H1 (cell line): Measurements from ENCODE around the gene MROH7. TPM values are rescaled to one million over a fixed set of nuclear protein-coding genes. Genes with fewer than 3 reads are reported as not detected.

Experiments used
- CTCF ChIA-PET: fragments of 300-600 bp; sonication (Branson Sonifier 250); formaldehyde crosslinking; loops from one replicate; lab custom pipeline; 2021; ENCODE audit not compliant: partially characterized antibody; lab: Charles Lee
- POLR2A ChIA-PET: fragments of 300-600 bp; sonication (Branson Sonifier 250); formaldehyde crosslinking; loops from one replicate; lab custom pipeline; 2021; ENCODE audit warnings: inconsistent platforms; ENCODE audit not compliant: partially characterized antibody; lab: Charles Lee
- DNase-seq, 2 experiments: peaks; one replicate each; pipeline versions ENCODE4 v3.0.0 to v3.0.0-alpha.2; 2010 to 2022; ENCODE audit warnings: low spot score in 2 of 2, low read depth in 1 of 2, mixed read lengths in 1 of 2
- FAIRE-seq: peaks from 2 replicates; lab custom pipeline; 2011; peaks lifted over from hg19 to GRCh38; lab: Jason Lieb, UNC
- H2AFZ ChIP-seq: 2 replicates; pipeline ENCODE4 v1.8.1; 2012; ENCODE audit warnings: low read length, inconsistent platforms
- H2AK5ac ChIP-seq: 2 replicates; pipeline ENCODE4 v1.6.1; 2013; ENCODE audit warnings: low read depth, low read length
- H2BK120ac ChIP-seq: replicated peaks from 2 replicates; pipeline ENCODE3; 2013; ENCODE audit warnings: low read depth, low read length, inconsistent platforms
- H2BK12ac ChIP-seq: 2 replicates; pipeline ENCODE4 v1.6.1; 2013; ENCODE audit warnings: low read depth, low read length
- H2BK15ac ChIP-seq: 2 replicates; pipeline ENCODE4 v1.6.1; 2013; ENCODE audit warnings: low read length
- H2BK20ac ChIP-seq: 2 replicates; pipeline ENCODE4 v1.6.1; 2013; ENCODE audit warnings: low read length
- H2BK5ac ChIP-seq: 2 replicates; pipeline ENCODE4 v1.6.1; 2013; ENCODE audit warnings: low read depth, low read length
- H3K14ac ChIP-seq: 2 replicates; pipeline ENCODE4 v1.6.1; 2013; ENCODE audit warnings: inconsistent platforms; ENCODE audit not compliant: insufficient read length
- H3K18ac ChIP-seq: 2 replicates; pipeline ENCODE4 v1.6.1; 2013; ENCODE audit warnings: low read length; ENCODE audit errors: extremely low read depth
- H3K23ac ChIP-seq: 2 replicates; pipeline ENCODE4 v1.6.1; 2013; ENCODE audit warnings: inconsistent platforms; ENCODE audit not compliant: insufficient read length
- H3K23me2 ChIP-seq: 2 replicates; pipeline ENCODE4 v1.6.1; 2013; ENCODE audit warnings: low read depth, low read length
- H3K27ac ChIP-seq: 2 replicates; pipeline ENCODE4 v1.6.1; 2011; ENCODE audit warnings: low read depth, low read length, inconsistent platforms
- H3K27me3 ChIP-seq, 4 experiments: replicated peaks in 1 of 4; 1 replicate in 1 of 4; 2 replicates in 3 of 4; pipeline versions ENCODE4 v1.6.1 to v1.8.1; 2011 to 2013; ENCODE audit warnings: low read length in 3 of 4, mild to moderate bottlenecking in 3 of 4, inconsistent platforms in 2 of 4, mixed read lengths in 2 of 4, moderate library complexity in 1 of 4; ENCODE audit not compliant: control insufficient read depth in 3 of 4, insufficient read depth in 3 of 4; ENCODE audit errors: extremely low read depth in 1 of 4
- H3K36me3 ChIP-seq, 4 experiments: 2 replicates each; pipeline versions ENCODE4 v1.6.1 to v1.8.1; 2011 to 2013; ENCODE audit warnings: mild to moderate bottlenecking in 4 of 4, low read length in 3 of 4, moderate library complexity in 2 of 4, control low read depth in 1 of 4, inconsistent platforms in 1 of 4; ENCODE audit not compliant: insufficient read depth in 4 of 4, control insufficient read depth in 2 of 4
- H3K4ac ChIP-seq: replicated peaks from 2 replicates; pipeline ENCODE3; 2013; ENCODE audit warnings: low read length, low read depth, mixed read lengths, inconsistent platforms; ENCODE audit not compliant: insufficient read length
- H3K4me1 ChIP-seq, 4 experiments: replicated peaks in 1 of 4; 1 replicate in 1 of 4; 2 replicates in 3 of 4; pipeline versions ENCODE4 v1.6.1 to v1.8.1; 2011 to 2013; ENCODE audit warnings: low read length in 3 of 4, inconsistent platforms in 2 of 4, mixed read lengths in 1 of 4; ENCODE audit not compliant: insufficient read depth in 4 of 4, control insufficient read depth in 3 of 4
- H3K4me2 ChIP-seq, 2 experiments: 2 replicates each; pipeline versions ENCODE4 v1.6.1 to v1.8.1; 2011 to 2013; ENCODE audit warnings: low read depth in 2 of 2, low read length in 2 of 2, control low read depth in 1 of 2, inconsistent platforms in 1 of 2, mild to moderate bottlenecking in 1 of 2; ENCODE audit not compliant: insufficient read depth in 1 of 2
- H3K4me3 ChIP-seq, 4 experiments: fragments of 200-600, 300-600 bp in 1 of 4; sonication (generic), shearing (Covaris generic), sonication (Bioruptor Twin) in 1 of 4; 2 replicates each; pipeline versions ENCODE4 v1.5.1 to v1.8.1; 2011 to 2016; ENCODE audit warnings: low read length in 4 of 4, low read depth in 3 of 4, control low read depth in 2 of 4, inconsistent platforms in 2 of 4, mild to moderate bottlenecking in 2 of 4, mixed read lengths in 1 of 4, moderate library complexity in 1 of 4; ENCODE audit not compliant: insufficient read depth in 2 of 4; ENCODE audit errors: extremely low read depth in 1 of 4
- H3K56ac ChIP-seq: replicated peaks from 2 replicates; pipeline ENCODE3; 2013; ENCODE audit warnings: low read depth, mild to moderate bottlenecking, mixed read lengths, low read length, inconsistent platforms; ENCODE audit not compliant: insufficient read length
- H3K79me1 ChIP-seq: 2 replicates; pipeline ENCODE4 v1.6.1; 2013; ENCODE audit warnings: low read depth, low read length, control low read depth
- H3K79me2 ChIP-seq, 2 experiments: 2 replicates each; pipeline versions ENCODE4 v1.6.1 to v1.8.1; 2012 to 2013; ENCODE audit warnings: low read length in 2 of 2, mild to moderate bottlenecking in 2 of 2, inconsistent platforms in 1 of 2; ENCODE audit not compliant: insufficient read depth in 2 of 2, control insufficient read depth in 1 of 2
- H3K9ac ChIP-seq, 4 experiments: replicated peaks in 1 of 4; 1 replicate in 1 of 4; 2 replicates in 3 of 4; pipeline versions ENCODE4 v1.6.1 to v1.8.1; 2011 to 2013; ENCODE audit warnings: low read depth in 3 of 4, low read length in 3 of 4, control low read depth in 2 of 4, mild to moderate bottlenecking in 2 of 4, moderate library complexity in 2 of 4, inconsistent platforms in 1 of 4; ENCODE audit errors: extremely low read depth in 1 of 4
- H3K9me3 ChIP-seq, 2 experiments: 2 replicates each; pipeline versions ENCODE4 v1.6.1 to v1.8.1; 2012 to 2013; ENCODE audit warnings: mild to moderate bottlenecking in 2 of 2, moderate library complexity in 2 of 2, control low read depth in 1 of 2, inconsistent platforms in 1 of 2, low read depth in 1 of 2, low read length in 1 of 2, mixed read lengths in 1 of 2; ENCODE audit not compliant: insufficient read depth in 2 of 2
- H4K20me1 ChIP-seq, 2 experiments: replicated peaks in 1 of 2; 2 replicates each; pipeline versions ENCODE3 to v1.8.1; 2011 to 2013; ENCODE audit warnings: inconsistent platforms in 2 of 2, low read length in 2 of 2, mild to moderate bottlenecking in 1 of 2; ENCODE audit not compliant: insufficient read depth in 2 of 2, control insufficient read depth in 1 of 2
- H4K5ac ChIP-seq: 2 replicates; pipeline ENCODE4 v1.6.1; 2013; ENCODE audit warnings: low read length, low read depth, mixed read lengths, inconsistent platforms; ENCODE audit not compliant: insufficient read length
- H4K8ac ChIP-seq: 2 replicates; pipeline ENCODE4 v1.8.0; 2013; ENCODE audit warnings: mild to moderate bottlenecking, moderate library complexity, low read length, inconsistent platforms; ENCODE audit not compliant: insufficient read depth; ENCODE audit errors: extremely low read depth
- H4K91ac ChIP-seq: replicated peaks from 2 replicates; pipeline ENCODE3; 2013; ENCODE audit warnings: low read length, mixed read lengths, inconsistent platforms; ENCODE audit not compliant: insufficient read length
- BACH1 ChIP-seq: IDR thresholded peaks from 2 replicates; pipeline ENCODE4 v1.6.1; 2012; ENCODE audit warnings: low read length, improper control_type of control experiment
- CEBPB ChIP-seq: IDR thresholded peaks from 2 replicates; pipeline ENCODE4 v1.6.1; 2012; ENCODE audit warnings: low read depth, low read length
- HDAC2 ChIP-seq, 2 experiments: fragments of 300-600 bp in 1 of 2; sonication (generic) in 1 of 2; IDR thresholded peaks; 2 replicates each; pipeline ENCODE4 v1.6.1; 2011 to 2012; ENCODE audit warnings: low read depth in 2 of 2, low read length in 2 of 2, mild to moderate bottlenecking in 2 of 2, moderate library complexity in 2 of 2, borderline replicate concordance in 1 of 2, inconsistent platforms in 1 of 2
- HDAC6 ChIP-seq: IDR thresholded peaks from one replicate; pipeline ENCODE4 v1.7.1; 2012; ENCODE audit warnings: low read depth, mild to moderate bottlenecking, inconsistent platforms, low read length, moderate library complexity
- KDM1A ChIP-seq: fragments of 200-600, 300-600 bp; sonication (generic); IDR thresholded peaks from 2 replicates; pipeline ENCODE4 v1.7.1; 2016; ENCODE audit warnings: mild to moderate bottlenecking, low read length, borderline replicate concordance
- KDM5A ChIP-seq: fragments of 200-600 bp; IDR thresholded peaks from 2 replicates; pipeline ENCODE4 v1.7.1; 2012; ENCODE audit warnings: mild to moderate bottlenecking, low read length, inconsistent platforms, mixed read lengths
- MAFK ChIP-seq: IDR thresholded peaks from 2 replicates; pipeline ENCODE4 v1.6.1; 2012; ENCODE audit warnings: low read depth, mild to moderate bottlenecking, improper control_type of control experiment, low read length
- MAX ChIP-seq: IDR thresholded peaks from 2 replicates; pipeline ENCODE4 v1.6.1; 2012; ENCODE audit warnings: inconsistent platforms
- SIX5 ChIP-seq: IDR thresholded peaks from 2 replicates; pipeline ENCODE4 v1.6.1; 2011; ENCODE audit warnings: mild to moderate bottlenecking, low read depth, low read length
- SP1 ChIP-seq: IDR thresholded peaks from 2 replicates; pipeline ENCODE4 v1.6.1; 2011; ENCODE audit warnings: low read depth, low read length
- SP4 ChIP-seq: IDR thresholded peaks from 2 replicates; pipeline ENCODE4 v1.6.1; 2012; ENCODE audit warnings: low read length, inconsistent platforms
- SRF ChIP-seq: IDR thresholded peaks from 2 replicates; pipeline ENCODE4 v1.6.1; 2011; ENCODE audit warnings: mild to moderate bottlenecking, low read depth, low read length, moderate library complexity
- WGBS, 2 experiments: shearing (Covaris generic) in 1 of 2; methylation state at CpG; one replicate each; pipeline versions ENCODE4 v1.1.6 to v1.1.7; 2013 to 2015; ENCODE audit warnings: low lambda C conversion rate in 2 of 2, mixed read lengths in 2 of 2, inconsistent platforms in 1 of 2, low coverage in 1 of 2, missing lambda C conversion rate in 1 of 2; ENCODE audit not compliant: insufficient replicate concordance in 2 of 2, insufficient coverage in 1 of 2, insufficient read length in 1 of 2; ENCODE audit errors: extremely low coverage in 1 of 2, missing lambda C conversion rate in 1 of 2; 5-methylcytosine and 5-hydroxymethylcytosine counted together
- polyA plus RNA-seq, 7 experiments: library from polyadenylated mRNA; depleted of rRNA in 3 of 7; stranded (reverse) in 5 of 7; unstranded in 2 of 7; fragments of >200 nt in 5 of 7; fragments of 200-250 nt in 2 of 7; gene quantifications; 1 replicate in 5 of 7; 2 replicates in 1 of 7; 4 replicates in 1 of 7; pipeline versions ENCODE4 v1.2.1 to v1.2.3, GENCODE V29; 2011 to 2013; ENCODE audit warnings: missing spikeins in 2 of 7, mixed read lengths in 2 of 7
- total RNA-seq: library from RNA; stranded (reverse); fragmentation: NEBNext Ultra II Directional; extraction: Animal tissue kit (Norgen Biotek cat#: 25700); gene quantifications from 2 replicates; pipeline ENCODE4 v1.2.1, GENCODE V29; 2021

Gene MROH7
- total and polyA plus RNA-seq, 2 of the 8 experiments (the other 6 are each of a cell fraction or from before 2014, with no cell fraction given) = 0.07 to 0.20 TPM

- H3K79me2 ChIP-seq = no peaks in the 10 kb centered on the region
- no peaks in the 10 kb centered on the region for H3K9me3 ChIP-seq
- no peak overlapping the region for H3K56ac ChIP-seq
- H3K4me1 ChIP-seq = peaks cover 0 to 5% (median 1%) of the 10 kb centered on the region in 4 experiments; a peak in 1 of 7 replicates
- POLR2A ChIA-PET = no interaction called here
- no peak overlapping the region for H4K5ac ChIP-seq
- no peak overlapping the region for H3K4me2 ChIP-seq
- FAIRE-seq (no peak), DNase-seq (no peak)
- peaks cover 0 to 6% of the 10 kb centered on the region in 2 experiments for H4K20me1 ChIP-seq
- H3K36me3 ChIP-seq = no peaks in the 10 kb centered on the region
- no peak overlapping the region for H2BK20ac ChIP-seq
- H2AFZ ChIP-seq = no peak overlapping the region
- H4K8ac ChIP-seq = no peak overlapping the region; the same call in 1 of the 2 replicates
- H2BK12ac ChIP-seq = no peak overlapping the region
- H3K27me3 ChIP-seq = no peaks in the 10 kb centered on the region
- no peak overlapping the region for H3K23ac ChIP-seq
- peak overlapping the region in 1 of 4 experiments; percentile 41; a peak in 1 of 7 replicates for H3K9ac ChIP-seq
- H4K91ac ChIP-seq = no peak overlapping the region
- no peak overlapping the region for H2BK120ac ChIP-seq
- H3K18ac ChIP-seq = no peak overlapping the region
- TF ChIP-seq MAFK (no peak), CEBPB (no peak), HDAC6 (no peak), SP4 (no peak), SP1 (no peak), SRF (no peak), MAX (no peak), SIX5 (no peak), HDAC2 (IDR thresholded peaks at IDR 0.05; ENCODE audit: borderline replicate concordance in 1 of 2, low read depth in 2 of 2, low read length in 2 of 2) (no peak), KDM5A (no peak), BACH1 (no peak), KDM1A (no peak)
- no peak overlapping the region for H3K14ac ChIP-seq
- CTCF ChIA-PET = interaction anchor here (0.6 to 1.3 kb wide), 6 partner anchors 8 to 1509 kb away, joined by 3 to 5 read pairs (median 4); no protein-coding TSS in a partner anchor
- WGBS, 2 experiments = 95% methylated on average over 6 of the region's 6 CpGs; no CpG with 5 or more reads in 1 of the 2 experiments
- peak overlapping the region; percentile 44; the same call in 1 of the 2 replicates for H2BK5ac ChIP-seq
- H3K4ac ChIP-seq = no peak overlapping the region
- H3K79me1 ChIP-seq = no peaks in the 10 kb centered on the region
- no peak overlapping the region for H3K4me3 ChIP-seq
- no peak overlapping the region for H3K27ac ChIP-seq
- H2BK15ac ChIP-seq = no peak overlapping the region
- no peak overlapping the region for H2AK5ac ChIP-seq
- no peaks in the 10 kb centered on the region for H3K23me2 ChIP-seq
Observed at GRCh38 chr1:54603241-54603640, 38.3 kb upstream of the MROH7 start.
